Pons (tissue), 1 donor: Measurements from ENCODE around the gene SLC30A10.
A peak's percentile ranks its signal among the peaks of the same experiment; 100 is the strongest.
"Not testable (repeated sequence)": the region's sequence is repeated elsewhere in the genome, so short reads cannot be mapped to it uniquely, and the experiment has no call there.

Experiments
- DNase-seq: peaks from one replicate; pipeline ENCODE4 v3.0.0-alpha.2; 2016; ENCODE audit warnings: low spot score

The SLC30A10 gene

DNA sequence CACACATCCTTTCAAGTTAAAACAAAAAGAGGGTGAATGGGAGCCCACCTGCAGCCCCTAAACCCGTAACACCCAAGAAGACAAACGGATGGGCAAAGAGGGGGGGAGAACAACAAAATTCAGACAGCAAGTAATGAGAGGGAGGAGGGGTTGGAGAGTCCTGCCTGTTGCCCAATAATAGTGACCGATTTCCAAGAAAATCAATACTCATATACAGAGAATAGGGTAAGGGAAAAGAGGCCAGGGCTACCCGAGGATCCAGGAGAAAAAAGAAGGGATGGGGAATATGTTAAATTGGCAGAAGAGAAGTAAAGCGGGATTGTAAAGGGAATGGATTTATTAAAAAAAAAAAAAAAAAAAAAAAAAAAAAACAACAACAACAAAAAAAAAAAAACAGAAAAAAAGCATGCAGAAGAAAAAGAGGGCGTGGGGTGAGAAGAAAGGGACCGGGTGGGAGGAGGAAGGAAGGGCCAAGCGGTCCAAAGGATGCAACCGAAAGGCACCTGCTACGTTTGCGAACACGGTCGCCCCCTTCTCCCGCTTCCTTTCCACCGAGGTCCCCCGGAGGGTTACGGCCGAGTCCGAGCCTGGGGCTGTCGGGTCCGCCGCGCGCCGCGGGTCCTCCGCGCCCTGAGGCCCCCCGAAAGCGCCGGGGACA is 930 bp downstream of the SLC30A10 start:
- DNase-seq: no peak

DNA sequence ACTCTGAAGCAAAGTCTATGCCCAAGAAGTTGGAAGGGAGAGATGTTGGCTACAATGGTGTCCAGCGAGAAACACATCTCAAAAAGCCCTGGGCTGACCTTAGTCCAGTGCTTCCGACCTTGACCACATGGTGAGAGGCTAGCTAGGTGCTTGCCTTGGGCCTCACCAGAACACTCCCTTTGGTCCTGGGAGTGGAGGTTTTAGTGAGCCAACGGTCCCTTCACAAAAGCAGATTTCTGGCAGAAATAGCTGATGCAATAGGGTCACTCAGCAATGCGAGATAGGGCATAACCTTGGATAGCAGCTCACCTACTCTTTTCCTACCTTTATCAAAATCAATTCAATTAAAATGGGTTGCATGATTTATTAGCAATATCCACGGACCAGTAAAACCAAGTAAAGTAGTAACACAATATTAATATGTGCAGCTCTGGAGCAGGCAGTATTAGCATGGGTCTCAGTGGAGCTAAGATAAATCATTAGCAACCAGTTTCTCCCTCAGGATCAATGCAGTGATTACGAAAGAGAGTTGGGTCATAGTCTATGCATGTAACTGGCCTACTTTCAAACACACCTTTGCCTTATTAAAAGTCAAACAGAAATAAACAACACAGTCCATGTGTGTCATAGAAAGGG is 1.9 kb downstream of the SLC30A10 start:
- no peak for DNase-seq

DNA sequence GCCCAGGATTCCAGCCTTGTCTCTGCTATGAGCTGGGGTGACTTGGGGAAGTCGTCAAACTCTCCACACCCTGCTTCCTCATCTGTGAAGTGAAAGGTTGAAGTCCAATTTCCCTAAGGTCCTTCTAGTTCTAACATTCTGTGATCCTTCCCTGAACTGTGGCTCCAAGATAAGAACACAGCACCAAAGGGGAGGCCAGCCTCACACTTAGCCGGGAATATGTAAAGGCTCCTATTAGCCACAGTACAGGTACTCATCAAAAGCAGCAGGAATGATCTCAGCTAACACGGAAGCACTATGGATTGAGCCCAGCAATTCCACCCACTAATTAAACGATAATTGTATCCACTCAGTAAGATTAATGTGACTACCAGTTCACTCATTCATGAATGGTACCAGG is 4.0 kb downstream of the SLC30A10 start:
- no peak for DNase-seq

DNA sequence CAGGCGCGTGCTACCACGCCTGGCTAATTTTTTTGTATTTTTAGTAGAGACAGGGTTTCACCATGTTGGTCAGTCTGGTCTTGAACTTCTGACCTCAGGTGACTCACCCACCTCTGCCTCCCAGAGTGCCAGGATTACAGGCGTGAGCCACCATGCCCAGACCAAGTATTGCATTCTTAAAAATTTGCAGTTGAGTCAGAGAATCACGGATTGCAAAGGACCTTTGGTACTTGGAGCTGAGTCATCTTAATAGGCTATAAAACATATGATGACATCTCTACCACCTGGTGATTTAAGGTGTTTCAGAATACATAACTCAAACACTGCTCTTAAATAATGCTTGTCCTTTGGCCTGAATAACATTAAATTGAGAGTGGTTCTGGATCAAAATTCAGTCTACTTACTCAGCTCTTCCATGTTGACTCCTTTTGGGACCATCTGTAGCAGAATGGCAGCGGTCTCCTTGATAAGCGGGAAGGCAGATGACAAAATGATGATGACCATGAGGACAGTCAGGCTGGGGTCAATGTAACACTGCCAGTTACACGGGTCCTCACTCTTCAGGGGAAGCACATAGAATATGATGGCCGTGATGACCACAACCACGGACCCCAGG is 10.4 kb downstream of the SLC30A10 start:
- DNase-seq: no peak

DNA sequence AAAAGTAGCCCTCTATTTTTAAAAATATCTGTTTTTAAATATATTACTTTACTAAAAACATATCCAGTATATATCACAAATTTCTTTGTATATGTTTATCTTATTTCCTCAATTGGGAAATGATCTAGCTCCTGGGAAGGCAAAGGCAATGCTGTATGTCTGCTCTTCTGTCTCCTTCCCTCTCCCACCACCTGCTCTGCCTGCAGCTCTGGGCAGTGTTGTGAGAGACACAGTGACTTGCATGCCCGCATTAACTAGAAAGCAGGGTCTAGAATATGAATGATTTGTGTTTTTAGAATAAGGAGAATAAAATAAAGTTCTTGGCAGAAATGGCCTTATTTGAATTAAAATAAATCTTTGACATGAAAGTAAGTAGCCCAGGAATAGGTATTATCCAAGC is 11.1 kb downstream of the SLC30A10 start:
- DNase-seq: no peak

DNA sequence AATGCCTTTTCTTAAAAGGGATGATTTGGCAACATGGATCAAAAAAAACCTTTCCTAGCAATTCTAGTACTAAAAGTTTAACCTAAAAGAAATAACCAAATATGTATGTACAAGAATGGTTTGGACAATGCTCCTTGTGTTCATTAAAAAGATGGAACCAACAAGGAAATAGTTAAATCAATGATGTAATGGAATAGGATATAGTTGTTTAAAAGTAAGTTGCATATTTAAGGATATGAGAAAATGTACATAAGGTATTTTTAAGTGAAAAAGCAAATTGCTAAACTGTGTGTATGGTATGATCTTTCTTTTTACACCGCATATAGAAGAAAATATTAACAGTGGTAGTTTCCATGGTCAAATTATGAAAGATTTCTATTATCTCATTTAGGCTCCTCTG is 12.1 kb downstream of the SLC30A10 start:
- no peak for DNase-seq

DNA sequence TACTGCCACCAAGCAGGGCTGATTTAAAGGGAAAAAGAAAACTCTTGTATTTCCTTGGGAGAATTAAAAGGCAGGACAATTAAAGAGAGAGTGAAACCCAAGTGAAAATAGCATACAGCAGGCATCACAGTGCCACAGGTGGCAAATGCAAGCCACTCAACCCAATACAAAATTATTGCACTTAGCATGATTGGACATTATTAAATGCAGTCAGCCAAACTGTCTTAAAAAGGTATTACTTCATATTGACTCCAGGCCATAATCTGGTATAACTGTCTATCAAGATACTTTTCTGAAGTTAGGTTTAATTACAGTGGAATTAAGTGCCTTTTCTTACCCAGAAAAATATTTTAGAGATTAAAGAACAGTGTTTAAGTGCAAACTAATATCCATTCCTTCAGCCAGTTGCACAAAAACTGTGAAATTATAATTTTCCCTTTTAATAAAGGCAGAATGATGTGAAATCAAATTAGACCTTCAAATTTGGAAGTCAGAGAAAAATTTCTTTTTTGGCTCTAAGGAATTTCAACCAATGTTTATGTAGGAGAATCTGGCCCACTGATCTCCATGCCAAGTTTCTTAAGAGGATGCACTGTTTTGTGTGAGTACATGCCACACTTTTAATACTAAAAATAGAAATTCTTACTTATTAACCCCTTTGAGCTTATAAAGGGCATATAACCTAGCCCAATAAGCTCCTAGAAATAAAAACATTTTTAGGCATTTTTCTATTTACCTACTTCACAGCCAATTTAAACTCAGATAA is 15.2 kb downstream of the SLC30A10 start:
- no peak for DNase-seq

DNA sequence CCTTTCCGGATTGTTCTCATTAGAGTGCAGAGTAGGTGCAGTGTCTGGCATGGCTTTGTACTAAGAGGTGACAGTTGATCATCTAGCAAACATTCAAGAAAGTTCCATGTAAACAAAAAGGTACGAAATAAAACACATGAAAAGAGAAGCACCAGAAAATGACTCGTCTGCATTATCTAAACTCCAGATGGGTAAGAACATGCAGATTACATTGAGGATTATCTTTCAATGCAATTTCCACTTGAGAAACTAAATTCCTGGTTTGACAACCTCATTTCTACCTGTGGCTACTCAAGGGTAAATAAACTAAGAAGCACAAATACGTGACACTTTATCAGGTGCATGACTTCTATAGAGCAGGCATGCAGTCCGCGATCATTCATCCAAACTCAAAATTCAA is 17.6 kb downstream of the SLC30A10 start:
- no peak for DNase-seq

DNA sequence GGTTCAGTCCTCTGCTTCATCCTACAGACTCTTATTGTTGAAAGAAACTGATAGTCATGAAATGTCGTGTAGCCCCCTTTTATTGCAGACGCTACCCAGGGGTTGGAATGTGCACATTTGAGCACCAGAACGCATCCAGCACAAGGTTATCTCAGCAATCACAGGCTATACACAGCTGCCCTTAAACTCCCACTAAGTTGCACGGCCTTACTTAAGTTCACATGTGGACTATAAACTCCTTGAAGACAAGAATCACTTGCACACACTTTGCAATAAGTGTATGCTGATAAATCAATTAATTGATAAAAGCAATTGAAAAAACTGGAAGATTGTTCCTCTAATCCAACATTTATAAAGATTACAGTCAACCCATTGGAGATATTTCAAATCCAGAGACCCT is 18.9 kb downstream of the SLC30A10 start:
- DNase-seq: no peak

DNA sequence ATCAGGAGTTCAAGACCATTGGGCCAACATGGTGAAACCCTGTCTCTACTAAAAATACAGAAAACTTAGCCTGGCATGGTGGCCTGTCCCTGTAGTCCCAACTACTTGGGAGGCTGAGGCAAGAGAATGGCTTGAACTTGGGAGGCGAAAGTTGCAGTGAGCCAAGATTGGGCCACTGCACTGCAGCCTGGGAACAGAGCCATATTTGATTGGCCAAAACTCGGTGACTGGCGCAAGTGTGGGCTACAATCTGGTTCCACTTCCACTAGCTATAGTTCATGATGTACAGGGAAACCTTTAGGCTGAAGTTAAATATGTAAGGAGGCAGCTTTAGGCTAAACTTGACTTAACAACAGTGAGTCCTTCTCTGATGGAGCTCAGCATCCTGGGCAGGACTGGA is 20.2 kb downstream of the SLC30A10 start:
- DNase-seq: no peak

DNA sequence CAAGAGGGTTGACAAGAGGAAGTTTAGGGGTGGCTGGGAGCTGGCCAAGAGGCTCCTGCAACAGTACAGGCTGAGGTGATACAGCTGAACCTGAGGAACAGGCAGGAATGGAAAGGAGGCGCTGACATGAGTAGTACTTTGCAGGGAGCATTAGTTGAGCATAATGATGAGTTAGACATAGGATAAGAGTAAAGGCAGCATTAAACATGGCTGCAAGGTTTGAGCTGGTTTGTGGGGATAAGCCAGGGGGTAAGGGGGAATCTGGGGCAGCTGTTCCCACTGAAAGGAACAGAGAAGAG is 20.6 kb downstream of the SLC30A10 start:
- DNase-seq: no peak

DNA sequence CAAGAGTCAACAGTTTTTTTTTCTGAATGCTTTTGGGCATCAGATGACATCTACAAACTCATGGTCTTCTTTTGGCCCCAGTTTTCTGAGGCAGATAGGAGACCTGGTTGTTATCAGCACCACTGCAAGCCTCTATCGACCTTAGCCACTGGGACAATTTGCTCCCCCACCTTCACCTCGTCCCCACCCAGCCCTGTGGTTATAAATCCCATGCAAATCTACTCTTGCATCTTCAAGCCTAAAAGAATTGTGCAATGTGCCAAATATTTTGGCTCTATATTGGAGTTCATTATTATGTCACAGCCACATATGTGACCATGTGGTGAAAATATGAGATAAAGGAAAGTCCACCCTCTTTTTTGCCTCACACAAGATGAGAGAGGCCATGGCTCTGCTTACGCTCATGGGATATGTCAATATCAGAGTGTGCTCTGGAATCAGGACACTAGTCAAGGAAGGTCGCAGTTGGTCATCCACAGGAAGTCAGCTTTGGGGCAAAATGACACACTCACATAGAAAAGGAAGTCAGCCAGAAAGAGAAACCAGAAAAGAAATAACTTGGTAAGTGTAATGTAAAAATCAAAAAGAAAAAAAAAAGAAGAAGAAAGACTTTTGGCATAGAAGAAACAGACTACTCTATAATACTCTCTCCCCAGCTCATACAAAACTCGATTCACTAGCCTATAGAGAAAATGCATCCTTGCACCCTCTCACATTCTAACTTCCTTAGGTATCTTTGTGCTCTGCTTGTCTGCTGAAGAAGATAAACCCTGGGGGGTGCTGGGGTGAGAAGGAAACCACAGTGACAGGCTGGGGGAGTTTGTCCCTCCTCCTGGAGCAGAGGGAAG is 21.2 kb downstream of the SLC30A10 start:
- no peak for DNase-seq

DNA sequence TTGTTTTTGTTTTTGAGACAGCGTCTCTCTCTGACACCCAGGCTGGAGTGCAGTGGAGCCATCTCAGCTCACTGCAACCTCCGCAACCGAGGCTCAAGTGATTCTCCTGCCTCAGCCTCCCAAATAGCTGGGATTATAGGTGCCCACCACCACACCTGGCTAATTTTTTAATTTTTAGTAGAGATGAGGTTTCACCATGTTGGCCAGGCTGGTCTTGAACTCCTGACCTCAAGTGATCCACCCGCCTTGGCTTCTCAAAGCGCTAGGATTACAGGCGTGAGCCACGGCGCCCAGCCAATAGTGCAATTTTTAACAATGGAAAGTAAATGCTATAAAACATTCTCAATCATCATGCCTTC is 21.8 kb downstream of the SLC30A10 start:
- not testable (repeated sequence) for DNase-seq

DNA sequence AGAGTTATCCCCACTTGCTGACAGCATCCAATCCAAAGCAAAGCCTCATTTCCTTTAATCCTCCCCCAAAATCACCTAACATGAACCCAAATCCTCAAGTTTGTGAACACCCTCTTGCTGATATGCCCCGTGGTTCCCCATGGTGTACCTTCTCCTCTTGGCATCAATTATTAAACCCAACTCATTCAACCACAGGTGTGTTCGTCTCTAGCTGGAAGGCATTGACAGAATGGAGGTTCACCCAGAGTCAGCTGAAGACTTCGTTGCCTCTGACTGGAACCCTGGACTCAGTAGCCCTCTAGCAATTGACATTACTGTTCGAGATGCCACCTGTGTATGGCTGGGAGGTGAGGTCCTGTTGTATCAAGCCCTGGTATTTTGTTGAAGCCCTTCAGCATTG is 22.8 kb downstream of the SLC30A10 start:
- DNase-seq: no peak

DNA sequence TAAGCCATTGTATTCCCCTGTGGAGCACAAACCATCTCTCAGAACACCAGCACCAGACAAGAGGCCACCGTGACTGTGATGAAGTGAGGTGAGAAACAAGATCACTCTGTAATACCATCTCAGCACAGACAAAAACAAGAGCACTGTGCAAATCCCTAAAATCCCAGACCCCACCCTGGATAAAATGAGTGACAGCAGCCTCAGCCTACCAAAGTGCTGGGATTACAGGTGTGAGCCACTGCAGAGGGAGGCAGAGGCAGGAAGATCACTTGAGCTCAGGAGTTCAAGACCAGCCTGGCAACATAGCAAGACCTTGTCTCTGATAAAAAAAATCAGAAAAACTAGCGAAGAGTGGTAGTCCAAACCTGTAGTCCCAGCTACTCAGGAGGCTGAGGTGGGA is 23.4 kb downstream of the SLC30A10 start:
- no peak for DNase-seq

DNA sequence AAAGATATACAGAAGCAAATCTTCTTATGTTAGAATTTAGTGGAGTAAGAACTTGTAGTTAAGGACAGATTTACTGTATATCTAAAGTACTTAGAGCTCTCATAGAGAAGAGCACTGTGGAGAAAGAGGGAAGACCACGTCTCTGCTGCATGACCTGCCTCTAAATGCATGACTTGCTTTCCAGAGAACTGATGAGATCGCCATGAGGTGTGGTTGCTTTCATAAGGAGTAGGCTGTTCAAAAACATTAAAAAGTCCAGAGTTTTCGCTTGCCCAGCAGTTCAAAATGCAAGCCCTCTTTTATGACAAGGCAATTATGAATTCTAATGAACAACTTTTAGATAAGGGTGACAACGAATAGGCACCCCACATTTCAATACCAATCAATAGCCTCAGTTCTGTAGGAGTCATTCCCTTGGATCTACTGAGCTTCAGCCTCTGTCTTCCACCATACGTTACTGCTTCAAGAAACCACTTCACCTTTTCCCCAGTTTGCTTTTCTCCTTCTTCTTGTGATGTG is 24.9 kb downstream of the SLC30A10 start:
- no peak for DNase-seq

DNA sequence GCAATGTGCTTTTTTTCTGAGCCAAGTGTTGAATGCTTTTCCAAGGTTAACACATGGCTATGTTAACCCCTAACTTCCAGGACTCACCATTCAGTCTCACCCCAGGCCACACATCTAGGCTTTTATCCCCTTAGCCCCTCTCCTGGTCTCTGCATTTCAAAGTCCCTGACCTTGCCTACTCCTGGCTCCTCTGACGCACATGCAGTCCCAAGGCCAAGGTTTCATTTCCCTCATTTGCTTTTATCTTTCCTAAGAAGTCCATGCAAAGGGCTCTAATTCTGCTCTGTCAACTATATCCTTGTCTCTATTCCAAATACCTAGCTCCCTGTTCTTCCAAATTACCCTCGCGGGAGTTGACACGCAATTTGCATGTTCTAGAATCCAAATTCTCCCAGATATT is 25.4 kb downstream of the SLC30A10 start:
- no peak for DNase-seq

DNA sequence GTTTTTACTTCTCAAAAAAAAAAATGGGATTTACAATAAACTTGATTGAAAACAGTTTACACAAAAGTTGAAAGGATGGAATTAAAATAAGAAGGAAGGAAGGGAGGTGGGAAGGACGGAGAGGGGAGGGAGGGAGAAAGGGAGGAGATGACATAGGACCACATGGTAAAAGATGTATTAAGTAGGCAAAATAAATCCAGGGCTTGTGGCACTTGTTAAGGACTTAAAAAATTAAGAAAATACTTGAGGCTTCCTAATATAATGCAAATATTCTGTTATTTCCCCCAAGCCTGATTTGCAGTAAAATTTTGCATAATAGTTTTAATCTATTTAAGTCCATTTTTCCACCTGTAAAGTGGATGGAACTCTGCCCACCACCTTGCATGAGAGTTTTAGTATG is 27.5 kb downstream of the SLC30A10 start:
- DNase-seq: no peak

DNA sequence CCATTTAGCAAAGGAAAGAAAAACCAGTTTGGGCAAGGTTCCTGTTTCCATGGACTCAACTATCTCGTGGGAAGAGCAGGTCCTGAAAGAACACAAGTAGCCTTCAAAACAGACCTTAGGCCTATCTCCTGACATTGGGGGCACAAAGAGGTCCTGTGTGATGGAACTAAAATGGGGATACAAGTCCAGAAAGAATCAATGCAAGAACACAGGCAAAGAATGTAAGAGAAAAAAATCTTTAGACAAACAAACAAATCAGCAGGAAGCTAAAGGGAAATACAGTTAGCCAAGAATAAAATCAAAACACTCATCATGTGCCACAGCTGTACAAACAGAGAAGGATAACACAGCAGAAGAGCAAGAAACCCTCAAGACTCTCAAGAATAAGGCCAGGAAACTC is 28.2 kb downstream of the SLC30A10 start:
- DNase-seq: peak; percentile 35

DNA sequence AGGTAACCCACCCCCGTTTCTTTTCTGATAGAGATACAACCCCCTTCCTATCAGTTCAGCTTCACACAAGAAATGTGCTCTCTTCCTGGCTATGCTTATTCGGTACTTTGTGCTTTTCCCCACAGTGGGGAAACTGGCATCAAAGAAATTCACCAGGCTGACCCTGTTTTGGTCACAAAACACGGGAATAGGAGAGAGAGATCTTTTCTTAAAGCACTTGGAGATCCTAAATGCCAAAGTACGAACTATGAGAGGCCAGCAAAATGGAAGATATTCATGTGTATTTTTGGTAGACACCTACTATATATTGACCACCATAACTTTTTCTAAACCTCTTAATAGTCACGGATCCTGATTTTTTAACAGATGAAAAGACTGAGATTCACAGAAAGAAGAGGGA is 30.0 kb downstream of the SLC30A10 start:
- DNase-seq: no peak

DNA sequence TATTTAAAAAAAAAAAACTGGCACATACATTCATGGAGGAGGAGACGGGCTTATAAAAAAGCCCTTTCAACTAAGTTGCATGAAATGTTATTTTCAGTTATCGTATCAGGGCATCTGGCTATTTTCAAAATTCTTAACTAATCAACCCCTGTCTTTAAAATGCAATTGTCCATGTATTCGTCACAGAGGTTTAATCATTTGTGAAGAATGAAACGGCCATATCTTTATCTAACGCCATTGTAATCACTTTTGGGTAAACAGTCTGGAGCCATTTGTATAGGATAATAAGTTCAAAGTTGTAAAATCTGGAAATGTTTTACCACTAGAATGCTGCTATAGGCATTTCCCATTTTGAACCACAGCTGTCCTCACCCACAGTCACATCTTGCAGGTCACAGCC is 30.4 kb downstream of the SLC30A10 start:
- DNase-seq: no peak

DNA sequence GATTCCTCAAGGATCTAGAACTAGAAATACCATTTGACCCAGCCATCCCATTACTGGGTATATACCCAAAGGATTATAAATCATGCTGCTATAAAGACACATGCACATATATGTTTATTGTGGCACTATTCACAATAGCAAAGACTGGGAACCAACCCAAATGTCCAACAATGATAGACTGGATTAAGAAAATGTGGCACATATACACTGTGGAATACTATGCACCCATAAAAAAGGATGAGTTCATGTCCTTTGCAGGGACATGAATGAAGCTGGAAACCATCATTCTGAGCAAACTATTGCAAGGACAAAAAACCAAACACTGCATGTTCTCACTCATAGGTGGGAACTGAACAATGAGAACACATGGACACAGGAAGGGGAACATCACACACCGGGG is 36.1 kb downstream of the SLC30A10 start:
- DNase-seq: not testable (repeated sequence)
